ENCODE data around the gene LRRC61. TPM values are rescaled to one million over a fixed set of nuclear protein-coding genes. Genes with fewer than 3 reads are reported as not detected.
"Not testable (repeated sequence)": the region's sequence is repeated elsewhere in the genome, so short reads cannot be mapped to it uniquely, and the experiment has no call there.

The LRRC61 gene
- polyA plus RNA-seq, 1 donor (not counting 4 experiments of a cell fraction or from before 2014, with no cell fraction given), result 1.0 TPM

GRCh38 chr7:150313870-150314269 lies 9.3 kb upstream of the LRRC61 start:
- Histone ChIP-seq H3K4me2 (ENCODE audit: control insufficient read depth, extremely low read depth, insufficient read depth, low read depth, low read length) (no peak overlapping the region), H3K9me3 (ENCODE audit: control insufficient read depth, low read depth, low read length) (no peaks in the 10 kb centered on the region), H3K4me3 (ENCODE audit: control insufficient read depth in 2 of 3, extremely low read depth in 1 of 3, insufficient read depth in 2 of 3, low read depth in 1 of 3, low read length in 3 of 3) (no peak overlapping the region), H2AFZ (ENCODE audit: control insufficient read depth, low read length) (no peak overlapping the region), H3K9me1 (ENCODE audit: control insufficient read depth, extremely low read depth, insufficient read depth, low read length) (no peaks in the 10 kb centered on the region), H3K79me2 (ENCODE audit: control insufficient read depth, insufficient read depth, low read length) (no peaks in the 10 kb centered on the region), H3K27me3 (ENCODE audit: control insufficient read depth, extremely low read depth, insufficient read depth, low read length) (no peaks in the 10 kb centered on the region), H4K20me1 (ENCODE audit: control insufficient read depth, extremely low read depth, insufficient read depth, low read length) (no peaks in the 10 kb centered on the region), H3K9ac (ENCODE audit: control insufficient read depth, extremely low read depth, insufficient read depth, low read length) (no peak overlapping the region), H3K27ac (ENCODE audit: control insufficient read depth, insufficient read depth, low read length) (no peak overlapping the region), H3K4me1 (ENCODE audit: control insufficient read depth, extremely low read depth, insufficient read depth, low read length) (no peaks in the 10 kb centered on the region), H3K36me3 (ENCODE audit: control insufficient read depth in 2 of 2, extremely low read depth in 1 of 2, insufficient read depth in 2 of 2, low read length in 2 of 2) (no peaks in the 10 kb centered on the region)
- dilution Hi-C loops (cut with MboI; ENCODE audit: extremely low pct_ligation_motif_present, low sequenced_read_pairs), result no loop called here
- DNase-seq (ENCODE audit: low read depth, low spot score), result no peak
- TF ChIP-seq EZH2 (IDR thresholded peaks at IDR 0.05; ENCODE audit: low read length) (no peak), CTCF (optimal IDR thresholded peaks at IDR 0.05 in 1 of 3, IDR thresholded peaks at IDR 0.05 in 1 of 3, conservative IDR thresholded peaks at IDR 0.05 in 1 of 3; ENCODE audit: extremely low read depth in 1 of 3, insufficient read depth in 2 of 3, low read length in 3 of 3) (no peak)
- FAIRE-seq, result no peak

- Histone ChIP-seq H3K36me3 (ENCODE audit: control insufficient read depth in 2 of 2, extremely low read depth in 1 of 2, insufficient read depth in 2 of 2, low read length in 2 of 2) (no peaks in the 10 kb centered on the region), H3K9me3 (ENCODE audit: control insufficient read depth, low read depth, low read length) (no peaks in the 10 kb centered on the region), H3K9ac (ENCODE audit: control insufficient read depth, extremely low read depth, insufficient read depth, low read length) (no peak overlapping the region), H3K9me1 (ENCODE audit: control insufficient read depth, extremely low read depth, insufficient read depth, low read length) (no peaks in the 10 kb centered on the region), H3K79me2 (ENCODE audit: control insufficient read depth, insufficient read depth, low read length) (no peaks in the 10 kb centered on the region), H2AFZ (ENCODE audit: control insufficient read depth, low read length) (no peak overlapping the region), H3K4me2 (ENCODE audit: control insufficient read depth, extremely low read depth, insufficient read depth, low read depth, low read length) (no peak overlapping the region), H3K4me1 (ENCODE audit: control insufficient read depth, extremely low read depth, insufficient read depth, low read length) (no peaks in the 10 kb centered on the region), H3K27ac (ENCODE audit: control insufficient read depth, insufficient read depth, low read length) (no peak overlapping the region), H4K20me1 (ENCODE audit: control insufficient read depth, extremely low read depth, insufficient read depth, low read length) (no peaks in the 10 kb centered on the region), H3K27me3 (ENCODE audit: control insufficient read depth, extremely low read depth, insufficient read depth, low read length) (no peaks in the 10 kb centered on the region), H3K4me3 (ENCODE audit: control insufficient read depth in 2 of 3, extremely low read depth in 1 of 3, insufficient read depth in 2 of 3, low read depth in 1 of 3, low read length in 3 of 3) (no peak overlapping the region)
- DNase-seq (ENCODE audit: low read depth, low spot score) (no peak), FAIRE-seq (no peak)
- TF ChIP-seq CTCF (optimal IDR thresholded peaks at IDR 0.05 in 1 of 3, IDR thresholded peaks at IDR 0.05 in 1 of 3, conservative IDR thresholded peaks at IDR 0.05 in 1 of 3; ENCODE audit: extremely low read depth in 1 of 3, insufficient read depth in 2 of 3, low read length in 3 of 3) (no peak), EZH2 (IDR thresholded peaks at IDR 0.05; ENCODE audit: low read length) (no peak)
- dilution Hi-C loops (cut with MboI; ENCODE audit: extremely low pct_ligation_motif_present, low sequenced_read_pairs), result no loop called here
Observed at GRCh38 chr7:150314639-150315239, 8.4 kb upstream of the LRRC61 start.

DNA sequence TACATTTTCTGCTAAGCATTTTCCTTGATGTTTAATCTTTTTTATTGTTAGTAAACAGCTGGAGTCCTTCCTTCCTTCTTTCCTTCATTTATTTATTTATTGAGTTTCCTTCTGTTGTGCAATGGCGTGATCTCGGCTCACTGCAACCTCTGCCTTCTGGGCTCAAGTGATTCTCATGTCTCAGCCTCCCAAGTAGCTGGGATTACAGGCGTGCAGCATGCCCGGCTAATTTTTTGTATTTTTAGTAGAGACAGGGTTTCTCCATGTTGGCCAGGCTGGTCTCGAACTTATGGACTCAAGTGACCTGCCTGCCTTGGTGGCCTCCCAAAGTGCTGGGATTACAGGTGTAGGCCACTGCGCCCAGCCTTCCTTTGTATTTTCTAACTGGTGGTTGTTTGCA lies 6.2 kb upstream of the LRRC61 start:
- H3K9ac ChIP-seq (ENCODE audit: control insufficient read depth, extremely low read depth, insufficient read depth, low read length); H4K20me1 ChIP-seq (ENCODE audit: control insufficient read depth, extremely low read depth, insufficient read depth, low read length); H3K79me2 ChIP-seq (ENCODE audit: control insufficient read depth, insufficient read depth, low read length); FAIRE-seq; H3K4me2 ChIP-seq (ENCODE audit: control insufficient read depth, extremely low read depth, insufficient read depth, low read depth, low read length); H3K9me3 ChIP-seq (ENCODE audit: control insufficient read depth, low read depth, low read length); dilution Hi-C loops (cut with MboI; ENCODE audit: extremely low pct_ligation_motif_present, low sequenced_read_pairs); H3K4me1 ChIP-seq (ENCODE audit: control insufficient read depth, extremely low read depth, insufficient read depth, low read length); H3K9me1 ChIP-seq (ENCODE audit: control insufficient read depth, extremely low read depth, insufficient read depth, low read length); DNase-seq (ENCODE audit: low read depth, low spot score); H3K4me3 ChIP-seq (ENCODE audit: control insufficient read depth in 2 of 3, extremely low read depth in 1 of 3, insufficient read depth in 2 of 3, low read depth in 1 of 3, low read length in 3 of 3); H2AFZ ChIP-seq (ENCODE audit: control insufficient read depth, low read length); H3K36me3 ChIP-seq (ENCODE audit: control insufficient read depth in 2 of 2, extremely low read depth in 1 of 2, insufficient read depth in 2 of 2, low read length in 2 of 2); H3K27me3 ChIP-seq (ENCODE audit: control insufficient read depth, extremely low read depth, insufficient read depth, low read length); H3K27ac ChIP-seq (ENCODE audit: control insufficient read depth, insufficient read depth, low read length): not testable (repeated sequence)
